Measurements from ENCODE around the gene LDLRAD4.

LDLRAD4 gene

DNA sequence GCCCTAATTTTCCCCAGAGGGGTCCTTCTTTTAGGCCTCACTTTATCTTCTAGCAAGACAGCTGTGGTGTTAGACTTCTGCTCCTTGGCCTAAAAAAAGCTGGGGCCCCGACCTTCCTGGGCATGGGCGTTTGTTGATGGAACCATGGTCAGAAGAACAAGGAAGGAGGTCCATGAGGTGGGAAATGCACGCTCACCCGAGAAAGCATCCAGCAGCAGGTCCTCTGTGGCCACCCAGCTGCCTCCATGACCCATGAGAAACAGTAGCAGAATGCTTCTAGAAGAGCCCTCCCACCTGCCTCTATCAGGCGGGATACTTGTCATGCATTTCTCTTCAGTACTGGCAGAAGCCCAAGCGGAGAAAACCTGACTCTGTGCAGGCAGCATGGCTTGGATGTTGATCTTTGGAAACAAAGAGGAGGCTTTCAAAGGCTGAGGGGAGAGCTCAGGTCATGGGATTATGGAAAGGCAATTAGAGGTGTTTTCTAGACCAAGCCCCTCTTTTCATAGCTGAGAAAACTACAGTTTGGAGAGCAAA is 258.7 kb downstream of the LDLRAD4 start:
- H3K9ac ChIP-seq (ENCODE audit: low read depth, low read length): no peak overlapping the region
- TF ChIP-seq EZH2 (IDR thresholded peaks at IDR 0.05; ENCODE audit: borderline replicate concordance, low read depth, low read length, severe bottlenecking): no peak
- TF ChIP-seq, protein P1, sequence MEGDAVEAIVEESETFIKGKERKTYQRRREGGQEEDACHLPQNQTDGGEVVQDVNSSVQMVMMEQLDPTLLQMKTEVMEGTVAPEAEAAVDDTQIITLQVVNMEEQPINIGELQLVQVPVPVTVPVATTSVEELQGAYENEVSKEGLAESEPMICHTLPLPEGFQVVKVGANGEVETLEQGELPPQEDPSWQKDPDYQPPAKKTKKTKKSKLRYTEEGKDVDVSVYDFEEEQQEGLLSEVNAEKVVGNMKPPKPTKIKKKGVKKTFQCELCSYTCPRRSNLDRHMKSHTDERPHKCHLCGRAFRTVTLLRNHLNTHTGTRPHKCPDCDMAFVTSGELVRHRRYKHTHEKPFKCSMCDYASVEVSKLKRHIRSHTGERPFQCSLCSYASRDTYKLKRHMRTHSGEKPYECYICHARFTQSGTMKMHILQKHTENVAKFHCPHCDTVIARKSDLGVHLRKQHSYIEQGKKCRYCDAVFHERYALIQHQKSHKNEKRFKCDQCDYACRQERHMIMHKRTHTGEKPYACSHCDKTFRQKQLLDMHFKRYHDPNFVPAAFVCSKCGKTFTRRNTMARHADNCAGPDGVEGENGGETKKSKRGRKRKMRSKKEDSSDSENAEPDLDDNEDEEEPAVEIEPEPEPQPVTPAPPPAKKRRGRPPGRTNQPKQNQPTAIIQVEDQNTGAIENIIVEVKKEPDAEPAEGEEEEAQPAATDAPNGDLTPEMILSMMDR (IDR thresholded peaks at IDR 0.05; ENCODE audit: borderline replicate concordance, extremely low read depth, low read length, poor library complexity, severe bottlenecking): no peak
- H3K9me3 ChIP-seq (ENCODE audit: insufficient read depth, low read length, severe bottlenecking): no peaks in the 10 kb centered on the region
- no peak overlapping the region for H2AFZ ChIP-seq (ENCODE audit: low read depth, low read length)
- peaks cover 81% of the 10 kb centered on the region for H3K36me3 ChIP-seq (ENCODE audit: insufficient read depth, low read length)
- H3K4me3 ChIP-seq (ENCODE audit: low read depth in 1 of 2, low read length in 2 of 2): no peak overlapping the region
- H3K4me1 ChIP-seq (ENCODE audit: insufficient read depth, low read length): 0 out of 2 replicates have a peak, but pooled peaks cover 3% of the 10 kb centered on the region
- H3K79me2 ChIP-seq (ENCODE audit: insufficient read depth, low read length): peaks cover 98% of the 10 kb centered on the region
- ATAC-seq (ENCODE audit: insufficient read depth, low read depth) (no peak), DNase-seq (no peak)
- H3K27ac ChIP-seq (ENCODE audit: low read length): 0 out of 2 replicates have a peak overlapping the region, but pooled peaks have one; percentile 26
- H4K20me1 ChIP-seq (ENCODE audit: insufficient read depth, low read length): peaks cover 70% of the 10 kb centered on the region
- no peak overlapping the region for H3K4me2 ChIP-seq (ENCODE audit: insufficient read depth, low read length)
- no peaks in the 10 kb centered on the region for H3K27me3 ChIP-seq (ENCODE audit: insufficient read depth, low read length, poor library complexity)

DNA sequence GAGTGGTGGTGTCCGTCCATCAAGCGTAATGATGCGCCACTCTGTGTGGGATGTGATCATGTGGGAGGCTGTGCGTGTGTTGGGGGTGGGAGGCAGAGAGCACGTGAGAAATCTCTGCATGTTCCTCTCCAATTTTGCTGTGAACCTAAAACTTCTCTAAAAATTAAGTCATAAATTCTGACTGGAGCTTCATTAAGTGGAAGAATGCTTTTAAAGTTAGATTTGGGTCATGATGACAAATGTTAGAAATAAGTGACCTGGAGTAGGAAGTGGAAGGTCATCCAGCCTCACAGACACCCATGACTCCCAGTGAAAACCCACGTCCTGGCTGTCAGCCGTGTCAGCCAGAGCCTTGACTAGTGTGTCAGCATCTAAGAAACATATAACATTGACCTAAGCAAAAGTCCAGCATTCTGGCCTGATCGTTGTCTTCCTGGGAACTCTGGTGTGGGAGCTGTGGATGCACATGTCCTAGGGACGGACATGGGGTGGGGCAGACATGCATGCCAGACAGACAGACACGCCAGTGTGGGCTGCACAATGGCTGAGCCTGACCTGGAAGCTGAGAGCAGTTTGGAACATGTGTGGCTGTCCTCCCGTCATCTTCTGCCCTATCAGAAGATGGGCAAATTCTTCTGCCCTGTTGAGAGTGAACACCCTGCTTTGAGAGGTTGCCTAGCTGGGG is 262.2 kb downstream of the LDLRAD4 start:
- no peak for DNase-seq
- Histone ChIP-seq H3K36me3 (ENCODE audit: insufficient read depth, low read length) (peaks cover 82% of the 10 kb centered on the region), H3K4me3 (ENCODE audit: low read depth in 1 of 2, low read length in 2 of 2) (no peak overlapping the region), H3K4me2 (ENCODE audit: insufficient read depth, low read length) (no peak overlapping the region), H3K27me3 (ENCODE audit: insufficient read depth, low read length, poor library complexity) (no peaks in the 10 kb centered on the region), H3K4me1 (ENCODE audit: insufficient read depth, low read length) (0 out of 2 replicates have a peak, but pooled peaks cover 5% of the 10 kb centered on the region), H3K79me2 (ENCODE audit: insufficient read depth, low read length) (peaks cover 98% of the 10 kb centered on the region), H2AFZ (ENCODE audit: low read depth, low read length) (no peak overlapping the region), H3K27ac (ENCODE audit: low read length) (peak overlapping the region; percentile 56), H4K20me1 (ENCODE audit: insufficient read depth, low read length) (peaks cover 76% of the 10 kb centered on the region), H3K9me3 (ENCODE audit: insufficient read depth, low read length, severe bottlenecking) (no peaks in the 10 kb centered on the region), H3K9ac (ENCODE audit: low read depth, low read length) (no peak overlapping the region)
- TF ChIP-seq, protein P1 (IDR thresholded peaks at IDR 0.05; ENCODE audit: borderline replicate concordance, extremely low read depth, low read length, poor library complexity, severe bottlenecking): no peak
- TF ChIP-seq EZH2 (IDR thresholded peaks at IDR 0.05; ENCODE audit: borderline replicate concordance, low read depth, low read length, severe bottlenecking): no peak
- no peak for ATAC-seq (ENCODE audit: insufficient read depth, low read depth)

DNA sequence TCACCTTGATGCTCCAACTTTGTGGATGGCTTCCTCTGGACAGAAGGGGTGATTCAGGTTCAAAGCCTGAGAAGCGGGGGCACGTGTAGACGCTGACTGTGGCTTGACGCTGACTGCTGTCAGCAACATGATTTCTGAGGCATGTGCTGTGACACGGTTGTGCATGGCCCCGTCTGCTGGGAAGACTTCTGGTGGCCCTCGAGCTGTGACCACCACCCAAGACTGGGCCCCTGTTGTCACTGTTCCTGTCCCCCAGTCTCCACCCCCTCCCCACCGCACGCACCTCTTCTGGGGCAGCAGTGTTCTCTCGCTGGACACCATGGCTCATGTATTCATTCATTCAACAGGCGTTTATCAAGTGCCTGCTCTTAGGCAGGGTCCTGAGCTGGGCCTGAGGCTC is 262.8 kb downstream of the LDLRAD4 start:
- TF ChIP-seq, protein P1 (IDR thresholded peaks at IDR 0.05; ENCODE audit: borderline replicate concordance, extremely low read depth, low read length, poor library complexity, severe bottlenecking): no peak
- no peak for TF ChIP-seq EZH2 (IDR thresholded peaks at IDR 0.05; ENCODE audit: borderline replicate concordance, low read depth, low read length, severe bottlenecking)
- no peaks in the 10 kb centered on the region for H3K27me3 ChIP-seq (ENCODE audit: insufficient read depth, low read length, poor library complexity)
- peak overlapping the region; percentile 56; the same call in 1 of the 2 replicates for H3K27ac ChIP-seq (ENCODE audit: low read length)
- H2AFZ ChIP-seq (ENCODE audit: low read depth, low read length): no peak overlapping the region
- no peaks in the 10 kb centered on the region for H3K9me3 ChIP-seq (ENCODE audit: insufficient read depth, low read length, severe bottlenecking)
- H3K79me2 ChIP-seq (ENCODE audit: insufficient read depth, low read length): peaks cover 98% of the 10 kb centered on the region
- no peak overlapping the region for H3K9ac ChIP-seq (ENCODE audit: low read depth, low read length)
- no peak overlapping the region for H3K4me2 ChIP-seq (ENCODE audit: insufficient read depth, low read length)
- no peak for ATAC-seq (ENCODE audit: insufficient read depth, low read depth)
- H3K36me3 ChIP-seq (ENCODE audit: insufficient read depth, low read length): peaks cover 84% of the 10 kb centered on the region
- H4K20me1 ChIP-seq (ENCODE audit: insufficient read depth, low read length): peaks cover 75% of the 10 kb centered on the region
- H3K4me1 ChIP-seq (ENCODE audit: insufficient read depth, low read length): 0 out of 2 replicates have a peak, but pooled peaks cover 5% of the 10 kb centered on the region
- DNase-seq: no peak
- no peak overlapping the region for H3K4me3 ChIP-seq (ENCODE audit: low read depth in 1 of 2, low read length in 2 of 2)

Data from DND-41 (cell line).